ENCODE measurements around the gene CHIT1. TPM values are rescaled to one million over a fixed set of nuclear protein-coding genes. Genes with fewer than 3 reads are reported as not detected.

Gene CHIT1
- total and polyA plus RNA-seq, 2 of the 13 experiments (the other 11 are each of a cell fraction or from before 2014, with no cell fraction given), result not detected

DNA sequence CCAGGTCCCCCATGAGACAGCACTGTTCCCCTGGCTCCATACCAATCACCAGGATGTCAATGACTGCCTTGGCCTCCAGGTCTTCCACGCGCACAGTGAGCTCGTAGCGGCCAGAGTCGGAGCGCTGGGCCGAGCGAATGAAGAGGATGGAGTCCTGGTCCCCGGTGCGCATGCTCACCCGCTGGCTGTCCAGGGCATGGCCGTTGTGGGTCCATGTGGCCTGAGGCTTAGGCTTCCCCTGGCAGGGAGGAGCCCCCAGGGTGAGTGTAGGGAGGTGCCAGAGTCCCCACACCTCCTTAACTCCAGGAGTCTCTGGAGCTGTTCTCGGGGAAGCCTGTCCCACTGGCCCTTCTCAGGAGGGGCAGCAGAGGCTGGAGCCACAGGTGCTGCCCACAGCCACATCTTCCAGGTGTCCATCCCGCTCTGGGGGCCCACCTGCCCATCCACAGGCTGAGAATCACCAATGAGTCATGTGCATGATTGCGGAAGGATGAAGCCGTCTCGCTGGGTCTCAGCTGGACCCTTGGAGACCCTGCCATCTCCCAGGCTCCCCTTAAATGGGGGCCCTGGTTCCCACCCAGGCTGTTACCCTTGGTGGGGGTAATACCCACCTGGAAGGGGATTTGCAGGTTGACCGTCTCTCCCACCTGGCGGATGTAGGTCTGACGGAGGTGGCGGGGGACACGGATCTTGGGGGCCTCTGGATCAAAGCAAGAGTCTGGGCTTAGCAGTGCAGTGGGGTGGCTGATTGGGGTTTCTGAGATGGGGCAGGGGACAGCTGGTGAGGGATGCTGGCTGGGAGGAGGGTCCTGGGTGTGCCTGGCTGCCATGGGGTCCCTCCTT lies 57.9 kb downstream of the CHIT1 start:
- no TSS peak for BruUV-seq (replicated peaks)
- no peak overlapping the region for H2AFZ ChIP-seq (ENCODE audit: low read length)
- no peak overlapping the region for H3K27ac ChIP-seq (ENCODE audit: extremely low read length, insufficient read depth, low read length)
- peaks cover 2 to 13% of the 10 kb centered on the region in 2 experiments; a peak in 3 of 5 replicates for H3K27me3 ChIP-seq (ENCODE audit: control insufficient read depth in 1 of 2, insufficient read depth in 2 of 2, low read length in 2 of 2)
- no peak overlapping the region for H3K9ac ChIP-seq (ENCODE audit: insufficient read depth, low read depth, low read length)
- ChIA-PET POLR2A (no interaction called here), CTCF (ENCODE audit: low intra/inter-chr PET ratio, low total read pairs) (interaction anchor here (1.5 kb wide), 1 partner anchor 132 kb away, joined by 5 read pairs; no protein-coding TSS in a partner anchor)
- H3K79me2 ChIP-seq (ENCODE audit: insufficient read depth, low read length), result no peaks in the 10 kb centered on the region
- ATAC-seq (no peak), FAIRE-seq (no peak), DNase-seq (ENCODE audit: low spot score) (no peak)
- H3K4me1 ChIP-seq (ENCODE audit: insufficient read depth, low read length), result no peaks in the 10 kb centered on the region
- no peak overlapping the region for H3K4me3 ChIP-seq (replicated peaks in 1 of 3; ENCODE audit: insufficient read depth in 1 of 3, low read depth in 2 of 3, low read length in 3 of 3)
- H4K20me1 ChIP-seq (ENCODE audit: insufficient read depth, low read length), result 0 out of 2 replicates have a peak, but pooled peaks cover 4% of the 10 kb centered on the region
- no peaks in the 10 kb centered on the region for H3K9me3 ChIP-seq (ENCODE audit: low read length)
- WGBS (ENCODE audit: low lambda C conversion rate), result 75% methylated on average over 14 of the region's 22 CpGs
- H3K36me3 ChIP-seq (replicated peaks in 1 of 2; ENCODE audit: control insufficient read depth in 1 of 2, insufficient read depth in 2 of 2, low read length in 2 of 2), result no peaks in the 10 kb centered on the region
- no peak overlapping the region for H3K4me2 ChIP-seq (ENCODE audit: low read depth, low read length)
- in situ Hi-C loops (cut with HindIII; ENCODE audit: extremely low pct_ligation_motif_present, low pct_unique_long_range_greater_than_20kb) (loop anchor here (5.0 kb wide), 1 partner anchor 54 kb away; no protein-coding TSS in a partner anchor), intact Hi-C loops (cut with micrococcal nuclease; ENCODE audit: unreplicated experiment) (loop anchor here (1.0 kb wide), 1 partner anchor 132 kb away; no protein-coding TSS in a partner anchor)
- TF ChIP-seq CBFB (CRISPR knock-in tag; IDR thresholded peaks at IDR 0.05), result no peak
- TF ChIP-seq TAF15 (IDR thresholded peaks at IDR 0.05; ENCODE audit: low read depth, low read length, poor library complexity, severe bottlenecking), result no peak
- no peak for TF ChIP-seq SAP130 (CRISPR knock-in tag; IDR thresholded peaks at IDR 0.05; ENCODE audit: low read depth)
- TF ChIP-seq CBX5 (CRISPR knock-in tag; IDR thresholded peaks at IDR 0.05; ENCODE audit: borderline replicate concordance), result no peak
- TF ChIP-seq, protein P1, sequence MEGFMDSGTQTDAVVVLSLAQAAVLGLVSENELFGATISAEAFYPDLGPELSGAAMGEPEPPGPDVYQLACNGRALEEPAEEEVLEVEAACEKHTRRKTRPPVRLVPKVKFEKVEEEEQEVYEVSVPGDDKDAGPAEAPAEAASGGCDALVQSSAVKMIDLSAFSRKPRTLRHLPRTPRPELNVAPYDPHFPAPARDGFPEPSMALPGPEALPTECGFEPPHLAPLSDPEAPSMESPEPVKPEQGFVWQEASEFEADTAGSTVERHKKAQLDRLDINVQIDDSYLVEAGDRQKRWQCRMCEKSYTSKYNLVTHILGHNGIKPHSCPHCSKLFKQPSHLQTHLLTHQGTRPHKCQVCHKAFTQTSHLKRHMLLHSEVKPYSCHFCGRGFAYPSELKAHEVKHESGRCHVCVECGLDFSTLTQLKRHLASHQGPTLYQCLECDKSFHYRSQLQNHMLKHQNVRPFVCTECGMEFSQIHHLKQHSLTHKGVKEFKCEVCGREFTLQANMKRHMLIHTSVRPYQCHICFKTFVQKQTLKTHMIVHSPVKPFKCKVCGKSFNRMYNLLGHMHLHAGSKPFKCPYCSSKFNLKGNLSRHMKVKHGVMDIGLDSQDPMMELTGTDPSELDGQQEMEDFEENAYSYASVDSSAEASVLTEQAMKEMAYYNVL (CRISPR knock-in tag; IDR thresholded peaks at IDR 0.05; ENCODE audit: borderline replicate concordance), result no peak
- TF ChIP-seq, protein P2, sequence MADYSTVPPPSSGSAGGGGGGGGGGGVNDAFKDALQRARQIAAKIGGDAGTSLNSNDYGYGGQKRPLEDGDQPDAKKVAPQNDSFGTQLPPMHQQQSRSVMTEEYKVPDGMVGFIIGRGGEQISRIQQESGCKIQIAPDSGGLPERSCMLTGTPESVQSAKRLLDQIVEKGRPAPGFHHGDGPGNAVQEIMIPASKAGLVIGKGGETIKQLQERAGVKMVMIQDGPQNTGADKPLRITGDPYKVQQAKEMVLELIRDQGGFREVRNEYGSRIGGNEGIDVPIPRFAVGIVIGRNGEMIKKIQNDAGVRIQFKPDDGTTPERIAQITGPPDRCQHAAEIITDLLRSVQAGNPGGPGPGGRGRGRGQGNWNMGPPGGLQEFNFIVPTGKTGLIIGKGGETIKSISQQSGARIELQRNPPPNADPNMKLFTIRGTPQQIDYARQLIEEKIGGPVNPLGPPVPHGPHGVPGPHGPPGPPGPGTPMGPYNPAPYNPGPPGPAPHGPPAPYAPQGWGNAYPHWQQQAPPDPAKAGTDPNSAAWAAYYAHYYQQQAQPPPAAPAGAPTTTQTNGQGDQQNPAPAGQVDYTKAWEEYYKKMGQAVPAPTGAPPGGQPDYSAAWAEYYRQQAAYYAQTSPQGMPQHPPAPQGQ (CRISPR knock-in tag; IDR thresholded peaks at IDR 0.05; ENCODE audit: borderline replicate concordance), result no peak
- no peak for TF ChIP-seq KLF9 (CRISPR knock-in tag; IDR thresholded peaks at IDR 0.05; ENCODE audit: low read depth)
- no peak for TF ChIP-seq ZEB1 (IDR thresholded peaks at IDR 0.05; ENCODE audit: insufficient replicate concordance, low read depth)
- TF ChIP-seq, protein P3, sequence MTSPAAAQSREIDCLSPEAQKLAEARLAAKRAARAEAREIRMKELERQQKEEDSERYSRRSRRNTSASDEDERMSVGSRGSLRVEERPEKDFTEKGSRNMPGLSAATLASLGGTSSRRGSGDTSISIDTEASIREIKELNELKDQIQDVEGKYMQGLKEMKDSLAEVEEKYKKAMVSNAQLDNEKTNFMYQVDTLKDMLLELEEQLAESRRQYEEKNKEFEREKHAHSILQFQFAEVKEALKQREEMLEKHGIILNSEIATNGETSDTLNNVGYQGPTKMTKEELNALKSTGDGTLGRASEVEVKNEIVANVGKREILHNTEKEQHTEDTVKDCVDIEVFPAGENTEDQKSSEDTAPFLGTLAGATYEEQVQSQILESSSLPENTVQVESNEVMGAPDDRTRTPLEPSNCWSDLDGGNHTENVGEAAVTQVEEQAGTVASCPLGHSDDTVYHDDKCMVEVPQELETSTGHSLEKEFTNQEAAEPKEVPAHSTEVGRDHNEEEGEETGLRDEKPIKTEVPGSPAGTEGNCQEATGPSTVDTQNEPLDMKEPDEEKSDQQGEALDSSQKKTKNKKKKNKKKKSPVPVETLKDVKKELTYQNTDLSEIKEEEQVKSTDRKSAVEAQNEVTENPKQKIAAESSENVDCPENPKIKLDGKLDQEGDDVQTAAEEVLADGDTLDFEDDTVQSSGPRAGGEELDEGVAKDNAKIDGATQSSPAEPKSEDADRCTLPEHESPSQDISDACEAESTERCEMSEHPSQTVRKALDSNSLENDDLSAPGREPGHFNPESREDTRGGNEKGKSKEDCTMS (CRISPR knock-in tag; conservative IDR thresholded peaks at IDR 0.05), result no peak
- no peak for TF ChIP-seq AHR (CRISPR knock-in tag; IDR thresholded peaks at IDR 0.05)
- no peak for TF ChIP-seq ZNF639 (CRISPR knock-in tag; conservative IDR thresholded peaks at IDR 0.05)
- TF ChIP-seq TCF7L2 (IDR thresholded peaks at IDR 0.05; ENCODE audit: low read depth, low read length), result no peak
- TF ChIP-seq SRSF4 (IDR thresholded peaks at IDR 0.05; ENCODE audit: low read depth, low read length, poor library complexity, severe bottlenecking), result no peak

Measured in HepG2 (cell line).